Adrenal gland (tissue), 5 donors: ENCODE measurements around the gene KCNMA1.

Source experiments
- CTCF ChIP-seq, 6 experiments: fragments of 450-650 bp in 4 of 6; fragments of 200-600 bp in 2 of 6; sonication (generic) in 1 of 6; IDR thresholded peaks; 1 replicate in 5 of 6; 2 replicates in 1 of 6; pipeline versions ENCODE4 v1.5.1 to v1.8.0; 2016 to 2021; ENCODE audit warnings: antibody characterized with exemption in 6 of 6, mild to moderate bottlenecking in 2 of 6, moderate library complexity in 1 of 6
- POLR2A ChIP-seq, 2 donors: fragments of 450-650 bp; IDR thresholded peaks; one replicate each; pipeline ENCODE4 v1.6.1; 2017; ENCODE audit warnings: antibody characterized with exemption in 2 of 2, mild to moderate bottlenecking in 2 of 2, moderate library complexity in 1 of 2
- donor health status: DM: no; HTN: no; CAD: no.

- no peak for TF ChIP-seq CTCF (IDR thresholded peaks at IDR 0.05)
- no peak for TF ChIP-seq POLR2A (IDR thresholded peaks at IDR 0.05)
Measured at GRCh38 chr10:77024461-77024860, 613.1 kb downstream of the KCNMA1 start.
